SK-N-MC (cell line): ENCODE results near the gene TMEM248.

ENCODE experiments used
- DNase-seq: peaks from one replicate; pipeline ENCODE4 v3.0.0-alpha.2; 2011; ENCODE audit warnings: low read depth, low spot score
- H3K27ac ChIP-seq: fragments of 200-600 bp; sonication (generic); 2 replicates; pipeline ENCODE4 v1.5.1; 2016; ENCODE audit warnings: mixed run types
- H3K36me3 ChIP-seq: fragments of 200-600 bp; sonication (generic); 2 replicates; pipeline ENCODE4 v1.6.1; 2017; ENCODE audit warnings: antibody characterized with exemption, low read length, mixed read lengths; ENCODE audit not compliant: insufficient read depth
- H3K4me3 ChIP-seq: fragments of 200-600 bp; sonication (generic); 2 replicates; pipeline ENCODE4 v1.5.1; 2016
- H3K9ac ChIP-seq: fragments of 200-600 bp; sonication (generic); 2 replicates; pipeline ENCODE4 v1.8.0; 2017; ENCODE audit warnings: mixed run types, mixed read lengths; ENCODE audit not compliant: insufficient read length
- H3K9me3 ChIP-seq: fragments of 200-600 bp; sonication (generic); 2 replicates; pipeline ENCODE4 v1.6.1; 2017; ENCODE audit warnings: low read depth, mild to moderate bottlenecking, antibody characterized with exemption, low read length, moderate library complexity, mixed read lengths
- EZH2 ChIP-seq: fragments of 200-600 bp; sonication (generic); IDR thresholded peaks from one replicate; pipeline ENCODE4 v1.6.1; 2017; ENCODE audit warnings: antibody characterized with exemption
- FOXP2 ChIP-seq: optimal IDR thresholded peaks from 2 replicates; pipeline ENCODE3; 2011; ENCODE audit warnings: mild to moderate bottlenecking, moderate library complexity; ENCODE audit not compliant: insufficient read depth; ENCODE audit errors: extremely low read length, control extremely low read depth
- POLR2AphosphoS5 ChIP-seq: IDR thresholded peaks from 2 replicates; pipeline ENCODE4 v1.6.1; 2012; ENCODE audit warnings: mild to moderate bottlenecking, low read depth, low read length, borderline replicate concordance

Gene TMEM248

DNA sequence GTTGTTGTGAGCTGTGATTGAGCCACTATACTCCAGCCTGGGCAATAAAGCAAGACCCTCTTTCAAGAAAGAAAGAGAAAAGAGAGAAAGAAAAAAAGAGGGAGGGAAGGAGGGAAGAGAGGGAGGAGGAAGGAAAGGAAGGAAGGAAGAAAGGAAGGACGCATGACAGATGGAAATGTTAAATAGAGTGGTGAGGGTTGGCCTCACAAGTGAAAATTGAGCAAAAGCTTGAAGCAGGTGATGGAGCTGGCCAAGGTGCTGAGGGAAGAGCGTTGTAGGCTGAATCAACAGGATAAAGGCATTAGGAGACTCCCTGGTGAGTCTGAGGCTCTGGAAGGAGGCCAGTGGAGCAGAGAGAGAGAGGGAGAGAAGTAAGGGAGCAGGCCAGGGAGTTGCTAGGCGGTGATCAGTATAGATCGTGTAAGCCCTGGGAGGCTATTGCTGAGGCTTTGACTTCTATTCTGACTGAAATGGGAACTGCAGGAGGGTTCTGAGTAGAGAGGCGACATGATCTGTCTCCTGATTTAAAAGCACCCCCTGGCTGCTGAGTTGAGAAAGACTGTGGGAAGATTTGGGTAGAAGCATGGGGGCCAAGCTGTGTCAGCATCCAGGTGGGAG is 26.5 kb upstream of the TMEM248 start:
- Histone ChIP-seq H3K4me3 (no peak overlapping the region), H3K9ac (no peak overlapping the region), H3K27ac (no peak overlapping the region), H3K36me3 (no peaks in the 10 kb centered on the region), H3K9me3 (no peaks in the 10 kb centered on the region)
- TF ChIP-seq EZH2, result no peak
- TF ChIP-seq POLR2AphosphoS5, result no peak
- TF ChIP-seq FOXP2, result no peak
- no peak for DNase-seq

DNA sequence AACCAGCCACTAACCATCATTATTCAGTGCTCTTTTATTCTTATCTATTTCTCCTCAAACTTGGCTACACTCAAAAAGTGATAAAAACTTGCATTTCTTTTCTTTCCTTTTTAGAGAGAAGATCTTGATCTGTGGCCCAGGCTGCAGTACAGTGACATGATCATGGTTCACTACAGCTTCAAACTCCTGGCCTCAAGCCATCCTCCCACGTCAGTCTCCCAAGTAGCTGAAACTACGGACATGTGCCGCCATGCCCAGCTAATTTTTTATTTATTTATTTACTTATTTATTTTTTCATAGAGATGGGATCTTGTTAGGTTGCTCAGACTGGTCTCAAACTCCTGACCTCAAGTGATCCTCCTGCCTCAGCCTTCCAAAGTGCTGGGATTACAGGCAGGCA is 24.6 kb upstream of the TMEM248 start:
- TF ChIP-seq EZH2, result no peak
- TF ChIP-seq FOXP2, result no peak
- TF ChIP-seq POLR2AphosphoS5, result no peak

DNA sequence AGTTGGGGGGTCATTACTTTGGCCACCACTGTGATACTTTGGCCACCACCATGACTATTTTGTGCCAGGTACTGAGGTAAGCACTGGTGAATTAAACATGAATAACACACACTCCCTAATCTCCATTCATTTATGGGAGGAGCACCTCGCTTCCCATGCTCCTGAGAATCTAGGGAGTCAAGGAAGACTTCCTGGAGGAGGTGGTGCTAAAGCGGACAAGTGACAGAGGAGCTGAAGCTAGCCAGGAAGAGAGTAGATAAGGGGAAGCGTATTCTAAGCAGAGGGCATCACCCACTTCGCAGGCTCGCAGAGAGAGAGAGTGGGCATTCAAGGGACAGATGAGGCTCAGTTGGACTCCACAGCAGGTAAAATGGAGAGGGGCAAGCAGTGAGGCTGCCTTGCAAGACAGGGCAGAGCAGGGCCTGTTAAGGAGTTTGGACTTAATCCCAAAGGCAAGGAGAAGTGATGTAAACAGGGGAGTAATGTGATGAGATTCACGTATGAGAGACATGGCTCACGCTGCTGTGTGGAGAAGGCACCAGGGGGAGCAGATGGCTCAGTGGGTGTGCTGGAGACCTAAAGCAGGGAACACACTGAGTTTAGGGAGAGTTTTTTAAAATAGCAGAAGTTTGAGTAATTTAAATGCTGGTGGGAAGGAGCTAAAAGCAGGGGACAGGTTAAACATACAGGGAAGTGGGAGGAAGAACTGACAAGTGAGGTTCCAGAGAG is 21.3 kb upstream of the TMEM248 start:
- TF ChIP-seq EZH2 (no peak), POLR2AphosphoS5 (no peak), FOXP2 (no peak)
- Histone ChIP-seq H3K9ac (no peak overlapping the region), H3K27ac (no peak overlapping the region), H3K36me3 (no peaks in the 10 kb centered on the region), H3K4me3 (no peak overlapping the region), H3K9me3 (no peaks in the 10 kb centered on the region)
- no peak for DNase-seq

More for the DNA sequence above, 24.6 kb upstream of the TMEM248 start:
- Histone ChIP-seq H3K36me3 (no peaks in the 10 kb centered on the region), H3K27ac (no peak overlapping the region), H3K4me3 (no peak overlapping the region), H3K9ac (no peak overlapping the region), H3K9me3 (no peaks in the 10 kb centered on the region)
- no peak for DNase-seq

DNA sequence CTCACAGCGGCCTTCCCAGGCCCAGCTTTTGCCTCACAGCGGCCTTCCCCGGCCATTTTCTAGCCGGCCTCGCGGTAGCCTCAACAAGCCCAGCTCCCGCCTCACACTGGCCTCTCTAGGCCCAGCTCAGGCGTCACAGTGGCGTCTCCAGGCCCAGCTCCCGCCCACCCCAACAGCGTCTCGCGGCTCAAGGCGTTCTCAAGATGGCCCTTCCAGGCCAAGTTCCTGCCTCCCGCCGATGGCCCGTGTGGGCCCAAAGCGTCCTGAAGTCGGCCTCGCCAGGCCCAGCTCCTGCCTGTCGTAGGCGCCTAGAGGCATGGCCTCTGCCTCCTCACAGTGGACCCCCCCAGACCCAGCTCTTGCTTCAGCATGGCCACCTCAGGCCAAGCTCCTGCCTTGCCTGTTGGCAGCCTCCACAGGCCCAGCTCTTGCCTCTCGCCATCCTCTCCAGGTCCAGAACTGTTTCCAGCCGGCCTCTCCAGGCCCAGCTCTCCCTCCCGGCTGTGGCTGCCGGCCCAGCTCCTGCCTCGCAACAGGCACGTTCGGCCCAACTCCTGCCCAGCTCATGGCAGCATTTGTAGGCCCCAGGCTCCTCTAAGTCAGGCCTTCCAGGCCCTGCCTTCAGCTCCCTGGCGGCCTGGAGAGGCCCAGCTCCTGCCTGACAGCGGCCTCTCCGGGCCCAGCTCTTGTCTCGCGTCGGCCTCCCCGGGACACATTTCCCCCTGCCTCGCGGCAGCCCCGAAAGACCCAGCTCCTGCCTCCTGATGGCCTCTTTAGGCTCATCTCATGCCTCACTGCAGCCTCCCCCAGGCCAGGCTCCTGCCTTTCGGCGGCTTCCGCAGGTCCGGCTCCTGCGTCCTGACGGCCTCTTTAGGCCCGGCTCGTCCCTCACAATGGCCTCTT is 18.8 kb upstream of the TMEM248 start:
- Histone ChIP-seq H3K9me3 (no peaks in the 10 kb centered on the region), H3K27ac (no peak overlapping the region), H3K9ac (no peak overlapping the region), H3K36me3 (no peaks in the 10 kb centered on the region), H3K4me3 (no peak overlapping the region)
- no peak for TF ChIP-seq EZH2
- TF ChIP-seq FOXP2, result no peak
- no peak for TF ChIP-seq POLR2AphosphoS5
- DNase-seq, result no peak

DNA sequence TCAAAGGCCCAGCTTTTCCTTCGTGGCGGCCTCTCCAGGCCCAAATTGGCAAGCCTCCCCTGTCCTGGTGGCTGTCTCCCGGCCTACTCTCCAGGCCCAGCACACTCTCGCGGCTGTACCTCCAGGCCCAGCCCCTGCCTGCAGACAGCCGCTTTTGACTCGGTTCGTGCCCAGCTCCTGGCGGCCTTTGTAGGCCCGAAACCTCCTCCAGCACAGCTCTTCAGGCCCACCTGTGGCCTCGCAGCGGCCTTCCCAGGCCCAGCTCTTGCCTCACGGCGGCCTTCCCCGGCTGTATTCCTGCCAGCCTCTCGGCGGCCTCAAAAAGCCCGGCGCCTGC is 18.2 kb upstream of the TMEM248 start:
- TF ChIP-seq FOXP2 (no peak), EZH2 (no peak), POLR2AphosphoS5 (no peak)
- no peak overlapping the region for H3K9ac ChIP-seq

DNA sequence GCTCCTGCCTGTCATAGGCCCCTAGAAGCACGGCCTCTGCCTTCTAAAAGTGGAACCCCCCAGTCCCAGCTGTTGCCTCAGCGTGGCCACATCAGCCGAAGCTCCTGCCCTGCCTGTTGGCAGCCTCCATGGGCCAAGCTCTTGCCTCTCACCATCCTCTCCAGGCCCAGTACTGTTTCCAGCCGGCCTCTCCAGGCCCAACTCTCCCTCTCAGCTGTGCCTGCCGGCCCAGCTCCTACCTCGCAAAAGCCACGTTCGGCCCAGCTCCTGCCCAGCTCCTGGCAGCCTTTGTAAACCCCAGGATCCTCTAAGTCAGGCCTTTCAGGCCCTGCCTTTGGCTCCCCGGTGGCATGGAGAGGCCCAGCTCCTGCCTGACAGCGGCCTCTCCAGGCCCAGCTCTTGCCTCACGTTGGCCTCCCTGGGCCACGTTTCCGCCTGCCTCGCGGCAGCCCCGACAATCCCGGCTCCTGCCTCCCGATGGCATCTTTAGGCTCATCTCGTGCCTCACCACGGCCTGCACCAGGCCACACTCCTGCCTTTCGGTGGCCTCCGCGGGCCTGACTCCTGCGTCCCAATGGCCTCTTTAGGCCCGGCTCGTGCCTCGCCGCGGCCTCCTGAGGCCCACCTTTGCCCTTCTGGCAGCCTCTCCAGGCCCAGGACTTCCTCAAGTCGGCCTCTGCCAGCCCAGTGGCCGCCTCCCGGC is 17.5 kb upstream of the TMEM248 start:
- H3K36me3 ChIP-seq, result no peaks in the 10 kb centered on the region
- TF ChIP-seq EZH2 (no peak), FOXP2 (no peak), POLR2AphosphoS5 (no peak)

More for the DNA sequence above, 18.2 kb upstream of the TMEM248 start:
- Histone ChIP-seq H3K27ac (no peak overlapping the region), H3K9me3 (no peaks in the 10 kb centered on the region), H3K36me3 (no peaks in the 10 kb centered on the region), H3K4me3 (no peak overlapping the region)
- no peak for DNase-seq

DNA sequence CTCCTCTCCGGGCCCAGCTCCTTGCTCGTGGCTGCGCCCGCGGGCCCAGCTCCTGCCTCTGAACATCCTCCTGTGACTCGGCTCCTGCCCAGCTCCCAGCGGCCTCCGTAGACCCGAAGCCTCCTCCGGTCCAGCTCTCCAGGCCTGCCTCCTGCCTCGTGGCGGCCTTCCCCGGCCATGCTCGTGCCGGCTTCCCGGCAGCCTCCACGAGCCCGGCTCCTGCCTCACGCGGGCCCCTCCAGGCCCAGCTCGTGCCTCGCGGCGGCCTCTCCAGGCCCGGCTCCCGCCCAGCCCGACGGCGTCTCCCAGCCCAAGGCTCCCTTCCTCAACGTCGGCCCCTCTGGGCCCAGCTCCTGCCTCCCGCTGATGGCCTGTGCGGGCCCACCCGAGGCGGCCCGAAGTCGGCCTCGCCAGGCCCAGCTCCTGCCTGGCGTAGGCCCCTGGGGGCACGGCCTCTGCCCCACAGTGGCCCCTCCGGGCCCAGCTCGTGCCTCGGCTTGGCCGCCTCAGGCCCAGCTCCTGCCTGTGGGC is 16.9 kb upstream of the TMEM248 start:
- DNase-seq, result no peak
- H3K9ac ChIP-seq, result no peak overlapping the region
- H3K9me3 ChIP-seq, result no peaks in the 10 kb centered on the region
- H3K27ac ChIP-seq, result no peak overlapping the region
- no peak overlapping the region for H3K4me3 ChIP-seq
- H3K36me3 ChIP-seq, result no peaks in the 10 kb centered on the region
- no peak for TF ChIP-seq POLR2AphosphoS5
- no peak for TF ChIP-seq FOXP2
- TF ChIP-seq EZH2, result no peak

More for the DNA sequence above, 17.5 kb upstream of the TMEM248 start:
- Histone ChIP-seq H3K27ac (no peak overlapping the region), H3K9me3 (no peaks in the 10 kb centered on the region), H3K9ac (no peak overlapping the region), H3K4me3 (no peak overlapping the region)
- no peak for DNase-seq
